GF-D8 (cell line): ENCODE measurements around the gene TOB2.

Experiments used
- DNase-seq: peaks from one replicate; lab custom pipeline; 2025; lab: John Stamatoyannopoulos, UW

TOB2 gene

DNA sequence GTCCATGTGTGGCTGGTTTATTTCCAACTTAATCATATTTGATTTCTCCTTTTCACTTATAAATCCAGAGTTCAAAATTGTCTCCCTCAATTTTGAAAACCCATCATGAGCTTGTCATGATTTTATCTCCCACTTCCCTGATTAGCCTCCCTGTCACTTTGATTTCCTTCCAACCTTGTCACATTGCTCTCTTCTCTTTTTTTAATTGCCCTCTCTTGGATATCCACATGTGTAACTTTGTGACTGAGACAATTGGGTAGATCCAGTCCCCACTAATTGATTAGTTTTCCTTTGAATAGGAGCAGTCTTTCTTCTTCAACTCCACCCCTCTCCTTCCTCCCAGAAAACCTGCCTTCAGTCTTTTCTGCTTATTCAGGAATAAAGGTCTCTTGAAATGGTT is 62.5 kb downstream of the TOB2 start:
- DNase-seq, result no peak
